Neural crest cell (in vitro differentiated cells): Measurements from ENCODE around the gene WWOX. TPM values are rescaled to one million over a fixed set of nuclear protein-coding genes. Genes with fewer than 3 reads are reported as not detected.

Experiments
- DNase-seq: peaks from one replicate; pipeline ENCODE4 v3.0.0; 2021; ENCODE audit warnings: low read depth, mixed read lengths, low spot score
- H3K27ac Mint-ChIP-seq: one replicate; pipeline ENCODE4 v1.8.0; 2021; ENCODE audit warnings: mild to moderate bottlenecking, mixed read lengths; ENCODE audit not compliant: unreplicated experiment
- H3K27me3 Mint-ChIP-seq: 2 replicates; pipeline ENCODE4 v1.8.0; 2021; ENCODE audit warnings: low read depth, mild to moderate bottlenecking, mixed read lengths
- H3K36me3 Mint-ChIP-seq: 2 replicates; pipeline ENCODE4 v1.8.0; 2021; ENCODE audit warnings: low read depth, mild to moderate bottlenecking, mixed read lengths
- H3K4me1 Mint-ChIP-seq: 2 replicates; pipeline ENCODE4 v1.8.0; 2021; ENCODE audit warnings: mixed read lengths
- H3K4me3 Mint-ChIP-seq: one replicate; pipeline ENCODE4 v1.8.0; 2021; ENCODE audit warnings: mild to moderate bottlenecking, mixed read lengths
- H3K9me3 Mint-ChIP-seq: 2 replicates; pipeline ENCODE4 v1.8.0; 2021; ENCODE audit warnings: mixed read lengths
- total RNA-seq: library from RNA; stranded (reverse); gene quantifications from 2 replicates; pipeline ENCODE4 v1.2.1, GENCODE V29; 2021
- TF ChIP-seq, protein P1 (sequence below): fragments of 200-600 bp; sonication (generic); conservative IDR thresholded peaks from 2 replicates; pipeline ENCODE4 v1.5.0; 2021; ENCODE audit warnings: antibody characterized with exemption, mild to moderate bottlenecking

Gene WWOX
- total RNA-seq, 1 donor from 2014 or later: 30.5 TPM

DNA sequence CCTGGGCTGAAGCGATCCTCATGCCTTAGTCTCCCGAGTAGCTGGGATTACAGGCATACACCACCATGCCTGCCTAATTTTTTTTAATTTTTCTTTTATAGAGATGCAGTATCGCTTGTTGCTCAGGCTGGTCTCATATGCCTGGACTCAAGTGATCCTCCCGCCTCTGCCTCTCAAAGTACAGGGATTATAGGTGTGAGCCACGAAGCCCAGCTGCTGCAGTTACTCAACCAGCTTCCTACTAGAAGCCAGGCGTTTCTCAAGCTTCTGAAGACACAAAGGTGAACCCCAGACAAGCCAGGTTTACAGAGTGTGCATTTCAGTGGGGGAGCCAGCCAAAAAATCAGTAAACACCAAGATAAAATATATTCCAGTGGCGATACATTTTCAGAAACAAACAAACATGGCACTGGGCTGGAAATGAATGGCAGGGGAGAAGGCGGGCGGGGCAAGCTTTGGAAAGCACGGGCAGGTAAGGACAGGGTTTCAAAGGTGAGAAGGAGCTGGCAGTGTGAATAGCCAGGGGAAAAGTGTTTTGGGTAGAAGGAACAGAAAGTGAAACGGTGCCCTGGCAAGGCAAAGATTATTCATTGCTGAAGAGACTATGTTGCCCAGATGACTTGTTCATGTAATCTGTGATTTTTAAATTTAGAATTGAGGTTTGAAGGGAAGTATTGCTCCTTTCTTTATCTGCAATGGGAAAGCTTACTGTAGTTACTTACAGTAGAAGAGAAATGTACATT, 471.1 kb downstream of the WWOX start:
- H3K4me1 Mint-ChIP-seq: peaks cover 9% of the 10 kb centered on the region
- no peaks in the 10 kb centered on the region for H3K27me3 Mint-ChIP-seq
- no peak overlapping the region for H3K4me3 Mint-ChIP-seq
- H3K27ac Mint-ChIP-seq: no peak overlapping the region
- DNase-seq: no peak
- no peaks in the 10 kb centered on the region for H3K9me3 Mint-ChIP-seq
- H3K36me3 Mint-ChIP-seq: no peaks in the 10 kb centered on the region
- TF ChIP-seq, protein P1, sequence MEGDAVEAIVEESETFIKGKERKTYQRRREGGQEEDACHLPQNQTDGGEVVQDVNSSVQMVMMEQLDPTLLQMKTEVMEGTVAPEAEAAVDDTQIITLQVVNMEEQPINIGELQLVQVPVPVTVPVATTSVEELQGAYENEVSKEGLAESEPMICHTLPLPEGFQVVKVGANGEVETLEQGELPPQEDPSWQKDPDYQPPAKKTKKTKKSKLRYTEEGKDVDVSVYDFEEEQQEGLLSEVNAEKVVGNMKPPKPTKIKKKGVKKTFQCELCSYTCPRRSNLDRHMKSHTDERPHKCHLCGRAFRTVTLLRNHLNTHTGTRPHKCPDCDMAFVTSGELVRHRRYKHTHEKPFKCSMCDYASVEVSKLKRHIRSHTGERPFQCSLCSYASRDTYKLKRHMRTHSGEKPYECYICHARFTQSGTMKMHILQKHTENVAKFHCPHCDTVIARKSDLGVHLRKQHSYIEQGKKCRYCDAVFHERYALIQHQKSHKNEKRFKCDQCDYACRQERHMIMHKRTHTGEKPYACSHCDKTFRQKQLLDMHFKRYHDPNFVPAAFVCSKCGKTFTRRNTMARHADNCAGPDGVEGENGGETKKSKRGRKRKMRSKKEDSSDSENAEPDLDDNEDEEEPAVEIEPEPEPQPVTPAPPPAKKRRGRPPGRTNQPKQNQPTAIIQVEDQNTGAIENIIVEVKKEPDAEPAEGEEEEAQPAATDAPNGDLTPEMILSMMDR: no peak

DNA sequence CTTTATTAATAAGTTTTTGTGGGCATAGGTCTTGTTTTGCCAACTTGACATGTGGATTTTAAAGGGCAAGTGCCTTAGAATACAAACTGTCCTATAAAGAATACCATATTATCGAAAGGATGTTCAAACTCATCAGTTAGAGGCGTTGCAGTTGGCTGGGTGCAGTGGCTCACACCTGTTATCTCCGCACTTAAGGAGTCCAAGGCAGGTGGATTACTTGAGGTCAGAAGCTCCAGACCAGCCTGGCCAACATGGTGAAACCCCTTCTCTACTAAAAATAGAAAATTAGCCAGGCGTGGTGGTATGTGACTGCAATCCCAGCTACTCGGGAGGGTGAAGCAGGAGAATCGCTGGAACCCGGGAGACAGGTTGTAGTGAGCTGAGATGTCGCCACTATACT, 472.0 kb downstream of the WWOX start:
- no peak overlapping the region for H3K4me3 Mint-ChIP-seq
- TF ChIP-seq, protein P1: no peak
- no peaks in the 10 kb centered on the region for H3K9me3 Mint-ChIP-seq
- H3K36me3 Mint-ChIP-seq: no peaks in the 10 kb centered on the region
- no peaks in the 10 kb centered on the region for H3K27me3 Mint-ChIP-seq
- H3K4me1 Mint-ChIP-seq: peaks cover 9% of the 10 kb centered on the region
- DNase-seq: no peak
- no peak overlapping the region for H3K27ac Mint-ChIP-seq

DNA sequence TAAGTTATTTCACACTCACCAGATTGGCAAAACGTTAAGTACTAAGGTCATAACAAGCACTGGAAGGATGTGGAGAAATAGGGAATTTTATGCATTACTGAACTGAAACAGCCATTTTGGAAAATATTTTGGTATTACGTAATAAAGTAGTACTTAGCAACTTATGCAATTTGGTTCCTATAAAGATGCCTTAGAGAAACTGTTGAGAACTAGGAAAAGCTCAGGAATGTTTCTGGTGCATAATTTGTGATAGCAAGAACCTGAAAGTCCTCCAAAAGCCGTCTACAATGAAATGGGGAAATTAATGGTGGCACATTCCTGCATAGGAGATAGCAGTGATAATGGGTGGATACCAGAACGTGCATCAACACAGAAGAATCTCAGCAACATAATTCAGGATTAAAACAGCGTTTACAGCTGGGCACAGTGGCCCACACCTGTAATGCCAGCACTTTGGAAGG, 472.5 kb downstream of the WWOX start:
- Mint-ChIP-seq H3K4me3 (no peak overlapping the region), H3K36me3 (no peaks in the 10 kb centered on the region), H3K4me1 (peaks cover 4% of the 10 kb centered on the region), H3K27me3 (no peaks in the 10 kb centered on the region), H3K9me3 (no peaks in the 10 kb centered on the region), H3K27ac (no peak overlapping the region)
- no peak for DNase-seq
- TF ChIP-seq, protein P1: no peak

DNA sequence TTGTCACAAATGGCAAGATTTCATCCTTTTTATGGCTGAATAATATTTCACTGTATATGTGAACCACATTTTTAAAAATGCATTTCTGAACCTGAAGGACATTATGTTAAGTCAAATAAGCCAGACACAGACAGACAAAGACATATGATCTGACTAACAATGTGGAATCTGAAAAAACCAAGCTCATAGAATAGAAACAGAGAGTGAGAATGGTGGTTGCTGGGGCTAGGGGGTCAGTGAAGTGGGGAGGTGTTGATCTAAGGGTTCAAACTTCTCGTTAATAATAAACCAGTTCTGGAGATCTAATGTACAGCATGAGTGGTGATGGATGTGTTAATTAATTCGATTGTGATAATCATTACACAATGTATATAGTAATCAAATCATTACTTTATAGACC, 475.1 kb downstream of the WWOX start:
- Mint-ChIP-seq H3K27me3 (no peaks in the 10 kb centered on the region), H3K4me3 (no peak overlapping the region), H3K4me1 (peaks cover 4% of the 10 kb centered on the region), H3K36me3 (no peaks in the 10 kb centered on the region), H3K9me3 (no peaks in the 10 kb centered on the region), H3K27ac (no peak overlapping the region)
- TF ChIP-seq, protein P1: no peak
- no peak for DNase-seq

DNA sequence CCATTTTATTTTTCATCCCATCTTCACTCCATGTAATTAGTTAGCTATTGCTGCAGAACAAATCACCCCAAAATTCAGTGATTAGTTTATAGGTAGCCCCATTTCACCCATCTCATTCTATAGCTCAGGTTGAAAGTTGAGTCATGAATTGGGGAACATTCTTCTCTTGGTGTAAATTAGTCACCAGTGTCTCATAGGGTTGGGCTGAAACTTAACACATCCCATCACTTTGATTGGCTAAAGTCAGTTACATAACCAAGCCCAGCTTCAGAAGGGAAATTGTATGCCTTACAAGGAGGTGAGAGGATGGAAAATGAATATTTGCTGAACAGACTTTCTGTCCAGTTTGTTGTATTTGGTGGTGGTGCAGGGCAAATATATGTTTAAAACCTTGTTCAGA, 477.5 kb downstream of the WWOX start:
- no peak overlapping the region for H3K4me3 Mint-ChIP-seq
- no peak for DNase-seq
- peaks cover 4% of the 10 kb centered on the region for H3K4me1 Mint-ChIP-seq
- no peaks in the 10 kb centered on the region for H3K36me3 Mint-ChIP-seq
- H3K27me3 Mint-ChIP-seq: no peaks in the 10 kb centered on the region
- H3K27ac Mint-ChIP-seq: no peak overlapping the region
- TF ChIP-seq, protein P1: no peak
- no peaks in the 10 kb centered on the region for H3K9me3 Mint-ChIP-seq
